ENCODE data around the gene ZDHHC8.

DNA sequence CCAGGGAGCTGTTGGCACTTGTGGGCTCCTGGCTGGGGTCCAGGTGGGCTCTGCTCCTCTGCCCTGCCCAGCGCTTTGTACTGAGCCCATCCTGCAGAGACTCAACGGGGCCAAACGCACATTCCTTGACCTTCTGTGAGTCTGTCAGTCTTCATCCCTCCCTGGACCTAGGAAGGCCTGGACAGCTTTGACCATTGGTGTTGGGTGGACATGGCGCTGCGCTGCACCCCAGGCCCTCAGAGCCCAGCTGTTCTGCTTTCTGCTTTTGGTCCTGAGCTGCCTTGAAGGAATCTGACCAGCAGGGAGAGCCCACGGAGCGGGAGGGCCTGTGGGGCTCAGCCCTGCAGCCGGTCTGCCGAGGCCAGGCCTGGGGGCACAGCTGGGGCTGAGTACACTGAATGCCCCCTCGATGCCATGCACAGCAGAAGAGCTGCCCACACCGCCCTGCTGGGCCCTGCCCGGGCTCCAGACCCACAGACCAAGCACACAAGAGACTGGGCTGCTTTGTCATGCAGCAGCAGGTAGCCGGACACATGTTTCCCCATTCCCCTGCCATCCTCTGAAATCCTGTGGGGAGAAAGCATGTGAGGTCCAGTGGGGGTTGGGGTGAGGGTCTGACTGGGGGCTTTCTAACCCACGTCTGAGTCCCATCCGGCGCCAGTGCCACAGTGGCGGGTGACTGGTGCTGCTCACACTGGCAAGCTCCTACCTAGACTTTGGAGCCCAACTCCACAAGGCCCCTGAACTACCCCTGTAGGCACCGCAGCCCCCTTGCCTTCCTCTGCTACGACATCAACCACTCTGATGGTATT, 43.4 kb downstream of the ZDHHC8 start:
- TF ChIP-seq, protein P1, sequence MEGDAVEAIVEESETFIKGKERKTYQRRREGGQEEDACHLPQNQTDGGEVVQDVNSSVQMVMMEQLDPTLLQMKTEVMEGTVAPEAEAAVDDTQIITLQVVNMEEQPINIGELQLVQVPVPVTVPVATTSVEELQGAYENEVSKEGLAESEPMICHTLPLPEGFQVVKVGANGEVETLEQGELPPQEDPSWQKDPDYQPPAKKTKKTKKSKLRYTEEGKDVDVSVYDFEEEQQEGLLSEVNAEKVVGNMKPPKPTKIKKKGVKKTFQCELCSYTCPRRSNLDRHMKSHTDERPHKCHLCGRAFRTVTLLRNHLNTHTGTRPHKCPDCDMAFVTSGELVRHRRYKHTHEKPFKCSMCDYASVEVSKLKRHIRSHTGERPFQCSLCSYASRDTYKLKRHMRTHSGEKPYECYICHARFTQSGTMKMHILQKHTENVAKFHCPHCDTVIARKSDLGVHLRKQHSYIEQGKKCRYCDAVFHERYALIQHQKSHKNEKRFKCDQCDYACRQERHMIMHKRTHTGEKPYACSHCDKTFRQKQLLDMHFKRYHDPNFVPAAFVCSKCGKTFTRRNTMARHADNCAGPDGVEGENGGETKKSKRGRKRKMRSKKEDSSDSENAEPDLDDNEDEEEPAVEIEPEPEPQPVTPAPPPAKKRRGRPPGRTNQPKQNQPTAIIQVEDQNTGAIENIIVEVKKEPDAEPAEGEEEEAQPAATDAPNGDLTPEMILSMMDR (IDR thresholded peaks at IDR 0.05): no peak
- no peak for TF ChIP-seq POLR2AphosphoS5 (IDR thresholded peaks at IDR 0.05)
